Measurements from ENCODE around the gene FOCAD. TPM values are rescaled to one million over a fixed set of nuclear protein-coding genes. Genes with fewer than 3 reads are reported as not detected.

The FOCAD gene
- total RNA-seq, 1 experiment from 2014 or later = 40.7 TPM

DNA sequence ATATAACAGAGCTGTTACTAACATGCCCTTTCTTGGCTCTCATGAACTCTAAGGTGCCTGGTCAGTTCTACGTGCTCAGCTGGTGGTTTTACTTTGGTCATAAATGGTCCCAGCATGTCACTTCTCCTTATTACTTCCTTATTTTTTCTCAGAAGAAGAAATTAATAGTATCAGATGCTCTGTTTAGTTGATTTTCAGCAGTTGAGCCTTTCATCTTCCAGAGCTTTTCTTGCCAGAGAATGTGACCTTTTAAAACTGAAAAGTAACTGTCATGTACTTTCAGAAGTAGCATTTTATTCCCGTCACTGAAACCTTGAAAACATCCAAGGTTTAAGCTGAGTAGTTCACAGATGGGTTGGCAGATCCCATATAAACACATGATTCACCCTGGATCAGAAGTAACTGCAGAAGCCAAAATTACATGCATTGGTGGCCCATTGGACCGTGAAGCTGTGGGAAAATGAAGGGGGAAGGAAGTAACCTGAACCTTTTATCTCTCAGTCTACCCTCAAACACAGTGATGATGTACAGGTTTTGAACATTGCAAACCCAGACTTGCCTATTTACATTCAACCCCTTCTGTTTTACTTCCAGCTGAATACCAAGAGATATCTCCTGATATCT is 296.9 kb downstream of the FOCAD start:
- Histone ChIP-seq H3K9ac (ENCODE audit: low read length) (no peak overlapping the region), H3K4me3 (replicated peaks in 1 of 2; ENCODE audit: low read depth in 1 of 2, low read length in 2 of 2) (no peak overlapping the region), H4K20me1 (ENCODE audit: insufficient read depth) (no peaks in the 10 kb centered on the region), H3K4me1 (ENCODE audit: control insufficient read depth in 1 of 2, insufficient read depth in 2 of 2, low read length in 2 of 2) (no peaks in the 10 kb centered on the region), H3K79me2 (ENCODE audit: insufficient read depth, low read length) (no peaks in the 10 kb centered on the region), H2AFZ (ENCODE audit: low read depth, low read length, poor library complexity, severe bottlenecking) (no peak overlapping the region), H3K4me2 (ENCODE audit: low read length) (no peak overlapping the region), H3K27me3 (ENCODE audit: insufficient read depth, low read length) (no peaks in the 10 kb centered on the region), H3K27ac (ENCODE audit: low read depth, low read length) (no peak overlapping the region), H3K9me2 (ENCODE audit: insufficient read depth) (no peaks in the 10 kb centered on the region), H3K36me3 (ENCODE audit: control insufficient read depth in 1 of 2, insufficient read depth in 2 of 2, low read length in 2 of 2) (no peaks in the 10 kb centered on the region), H3K9me3 (ENCODE audit: control insufficient read depth in 1 of 2, insufficient read depth in 1 of 2, low read depth in 1 of 2, low read length in 2 of 2) (no peaks in the 10 kb centered on the region)
- no peak for ATAC-seq
- BruUV-seq (replicated peaks) = no TSS peak
- no peak for DNase-seq (ENCODE audit: low read depth, low spot score)
- ChIA-PET RAD21 (ENCODE audit: low non-redundant PET in 1 of 2, low total read pairs in 2 of 2, uncharacterized antibody in 2 of 2, unreplicated experiment in 2 of 2) (no interaction called here), CTCF (no interaction called here), POLR2A (no interaction called here)
- intact Hi-C loops (cut with micrococcal nuclease) = no loop called here
- no peak for TF ChIP-seq YY1 (IDR thresholded peaks at IDR 0.05; ENCODE audit: extremely low read depth, insufficient replicate concordance, low read depth, low read length)
- TF ChIP-seq FOSL1 (IDR thresholded peaks at IDR 0.05; ENCODE audit: low read depth) = no peak
- no peak for TF ChIP-seq ZFX (IDR thresholded peaks at IDR 0.05)
- TF ChIP-seq, protein P1, sequence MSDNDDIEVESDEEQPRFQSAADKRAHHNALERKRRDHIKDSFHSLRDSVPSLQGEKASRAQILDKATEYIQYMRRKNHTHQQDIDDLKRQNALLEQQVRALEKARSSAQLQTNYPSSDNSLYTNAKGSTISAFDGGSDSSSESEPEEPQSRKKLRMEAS (IDR thresholded peaks at IDR 0.05) = no peak
- no peak for TF ChIP-seq POLR2A (IDR thresholded peaks at IDR 0.05; ENCODE audit: borderline replicate concordance, extremely low read depth, insufficient read depth, insufficient read length)

DNA sequence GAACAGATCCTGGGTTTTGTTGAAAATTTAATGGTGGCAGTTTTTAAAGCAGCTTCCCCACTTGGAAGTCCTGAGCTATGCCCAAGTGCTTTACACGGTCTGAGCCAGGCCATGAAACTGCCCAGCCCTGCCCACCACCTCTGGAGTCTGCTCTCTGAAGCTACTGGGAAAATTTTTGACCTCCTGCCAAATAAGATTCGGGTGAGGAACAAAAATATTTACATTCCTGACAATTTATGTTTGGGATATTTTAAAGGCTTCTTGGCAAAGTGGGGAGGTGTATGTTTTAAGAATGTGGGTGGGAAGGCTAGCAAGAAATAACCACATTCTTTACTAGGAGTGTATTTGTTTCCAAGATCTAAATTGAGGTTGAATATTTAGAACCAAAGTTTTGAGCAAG is 297.4 kb downstream of the FOCAD start:
- ChIA-PET CTCF (no interaction called here), POLR2A (no interaction called here), RAD21 (ENCODE audit: low non-redundant PET in 1 of 2, low total read pairs in 2 of 2, uncharacterized antibody in 2 of 2, unreplicated experiment in 2 of 2) (no interaction called here)
- intact Hi-C loops (cut with micrococcal nuclease) = no loop called here
- no peak overlapping the region for H2AFZ ChIP-seq (ENCODE audit: low read depth, low read length, poor library complexity, severe bottlenecking)
- no peaks in the 10 kb centered on the region for H3K27me3 ChIP-seq (ENCODE audit: insufficient read depth, low read length)
- no peaks in the 10 kb centered on the region for H3K79me2 ChIP-seq (ENCODE audit: insufficient read depth, low read length)
- H3K9me3 ChIP-seq (ENCODE audit: control insufficient read depth in 1 of 2, insufficient read depth in 1 of 2, low read depth in 1 of 2, low read length in 2 of 2) = no peaks in the 10 kb centered on the region
- H3K9ac ChIP-seq (ENCODE audit: low read length) = no peak overlapping the region
- DNase-seq (ENCODE audit: low read depth, low spot score) = no peak
- H3K4me2 ChIP-seq (ENCODE audit: low read length) = no peak overlapping the region
- ATAC-seq = no peak
- TF ChIP-seq ELF1 (IDR thresholded peaks at IDR 0.05; ENCODE audit: borderline replicate concordance, low read depth) (no peak), RAD21 (IDR thresholded peaks at IDR 0.05; ENCODE audit: low read depth) (no peak), SP1 (IDR thresholded peaks at IDR 0.05; ENCODE audit: low read depth) (no peak), JUND (IDR thresholded peaks at IDR 0.05) (no peak), SRF (IDR thresholded peaks at IDR 0.05; ENCODE audit: low read depth) (no peak), POLR2AphosphoS5 (IDR thresholded peaks at IDR 0.05; ENCODE audit: low read depth, low read length) (no peak)
- TF ChIP-seq, protein P2, sequence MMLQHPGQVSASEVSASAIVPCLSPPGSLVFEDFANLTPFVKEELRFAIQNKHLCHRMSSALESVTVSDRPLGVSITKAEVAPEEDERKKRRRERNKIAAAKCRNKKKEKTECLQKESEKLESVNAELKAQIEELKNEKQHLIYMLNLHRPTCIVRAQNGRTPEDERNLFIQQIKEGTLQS (IDR thresholded peaks at IDR 0.05) = no peak
- no peaks in the 10 kb centered on the region for H3K36me3 ChIP-seq (ENCODE audit: control insufficient read depth in 1 of 2, insufficient read depth in 2 of 2, low read length in 2 of 2)
- no peaks in the 10 kb centered on the region for H3K9me2 ChIP-seq (ENCODE audit: insufficient read depth)
- no peak overlapping the region for H3K4me3 ChIP-seq (replicated peaks in 1 of 2; ENCODE audit: low read depth in 1 of 2, low read length in 2 of 2)
- no peaks in the 10 kb centered on the region for H4K20me1 ChIP-seq (ENCODE audit: insufficient read depth)
- no peaks in the 10 kb centered on the region for H3K4me1 ChIP-seq (ENCODE audit: control insufficient read depth in 1 of 2, insufficient read depth in 2 of 2, low read length in 2 of 2)
- no peak overlapping the region for H3K27ac ChIP-seq (ENCODE audit: low read depth, low read length)
- no TSS peak for BruUV-seq (replicated peaks)

All from HCT116 (cell line).